Cardiac muscle cell (in vitro differentiated cells and primary cell): ENCODE measurements around the gene PAH. TPM values are rescaled to one million over a fixed set of nuclear protein-coding genes. Genes with fewer than 3 reads are reported as not detected.

Experiments
- polyA plus RNA-seq: library from polyadenylated mRNA; unstranded; fragments of >200 nt; fragmentation: Nextera tagmentation; extraction: Ambion mirVana; gene quantifications from 2 replicates; pipeline ENCODE4 v1.2.1, GENCODE V29; 2016
- total RNA-seq: library from RNA; depleted of rRNA; stranded (reverse); fragments of >200 nt; gene quantifications from 2 replicates; pipeline ENCODE4 v1.2.3, GENCODE V29; 2016

Gene PAH
- total and polyA plus RNA-seq, 2 experiments from 2014 or later: 0.18 TPM; not detected in 1

Other genes with a start within 250 kb of the PAH start
- not detected in 2 replicates for gene ASCL1, start 40.4 kb upstream of the PAH start, total RNA-seq
- not detected in 2 replicates for gene ASCL1, start 40.4 kb upstream of the PAH start, polyA plus RNA-seq